Globus pallidus (tissue), 1 donor: Measurements from ENCODE around the gene SLC16A6.
"Not testable (repeated sequence)": the region's sequence is repeated elsewhere in the genome, so short reads cannot be mapped to it uniquely, and the experiment has no call there.

Source experiments
- DNase-seq: peaks from one replicate; pipeline ENCODE4 v3.0.0-alpha.2; 2015; ENCODE audit warnings: low spot score

Gene SLC16A6, protein sequence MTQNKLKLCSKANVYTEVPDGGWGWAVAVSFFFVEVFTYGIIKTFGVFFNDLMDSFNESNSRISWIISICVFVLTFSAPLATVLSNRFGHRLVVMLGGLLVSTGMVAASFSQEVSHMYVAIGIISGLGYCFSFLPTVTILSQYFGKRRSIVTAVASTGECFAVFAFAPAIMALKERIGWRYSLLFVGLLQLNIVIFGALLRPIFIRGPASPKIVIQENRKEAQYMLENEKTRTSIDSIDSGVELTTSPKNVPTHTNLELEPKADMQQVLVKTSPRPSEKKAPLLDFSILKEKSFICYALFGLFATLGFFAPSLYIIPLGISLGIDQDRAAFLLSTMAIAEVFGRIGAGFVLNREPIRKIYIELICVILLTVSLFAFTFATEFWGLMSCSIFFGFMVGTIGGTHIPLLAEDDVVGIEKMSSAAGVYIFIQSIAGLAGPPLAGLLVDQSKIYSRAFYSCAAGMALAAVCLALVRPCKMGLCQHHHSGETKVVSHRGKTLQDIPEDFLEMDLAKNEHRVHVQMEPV

DNA sequence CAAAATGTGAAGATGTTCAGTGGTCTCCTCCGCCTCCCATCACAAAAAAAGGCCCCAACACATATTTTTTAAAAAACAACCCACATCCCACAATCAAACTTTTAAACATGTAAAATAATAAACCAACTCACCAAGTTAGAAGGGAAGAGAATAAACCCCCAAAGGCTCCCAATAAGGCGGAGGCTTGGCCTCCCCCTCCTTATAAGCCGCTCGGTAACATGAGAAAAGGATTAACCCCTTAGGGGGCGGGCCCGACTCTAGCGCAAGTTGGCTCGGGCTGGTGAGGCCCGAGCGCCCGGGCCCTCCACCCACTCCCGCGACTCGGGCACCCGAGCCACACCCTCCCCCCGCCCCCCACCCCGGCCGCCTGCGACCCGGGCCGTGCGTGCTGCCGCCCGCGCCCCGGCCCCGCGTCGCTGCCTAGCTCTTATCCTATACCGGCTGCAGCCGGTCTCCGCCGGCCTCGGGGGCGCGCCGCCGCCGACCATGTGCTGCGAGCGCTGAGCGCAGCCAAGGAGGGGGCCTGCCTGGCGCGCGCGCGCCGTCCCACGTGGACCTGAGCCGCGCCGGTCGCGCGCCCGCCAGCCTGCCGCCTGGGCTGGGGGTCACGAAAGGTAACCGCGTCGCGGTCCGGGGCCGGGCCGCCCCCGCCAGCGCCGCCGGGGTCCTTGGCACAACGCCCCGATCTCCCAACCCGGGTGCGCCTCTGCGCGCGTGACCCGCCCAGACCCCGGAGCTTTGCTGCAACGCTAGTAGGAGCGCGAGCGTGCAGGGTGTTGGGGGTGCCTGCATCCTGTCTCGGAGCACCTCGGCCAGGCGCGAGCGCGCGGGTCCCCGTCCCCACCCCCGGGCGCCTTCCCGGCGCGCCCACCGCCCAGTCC is at the start of gene SLC16A6, which contains the start of gene ARSG:
Gene SLC16A6 (minus strand): TSS at position 173 of the 881 bp plus-strand sequence. CDS start 12,807 bp downstream, outside the sequence.
Gene ARSG (plus strand): TSS at position 541 of the 881 bp plus-strand sequence. CDS start 15,999 bp downstream, outside the sequence.
- no peak for DNase-seq

DNA sequence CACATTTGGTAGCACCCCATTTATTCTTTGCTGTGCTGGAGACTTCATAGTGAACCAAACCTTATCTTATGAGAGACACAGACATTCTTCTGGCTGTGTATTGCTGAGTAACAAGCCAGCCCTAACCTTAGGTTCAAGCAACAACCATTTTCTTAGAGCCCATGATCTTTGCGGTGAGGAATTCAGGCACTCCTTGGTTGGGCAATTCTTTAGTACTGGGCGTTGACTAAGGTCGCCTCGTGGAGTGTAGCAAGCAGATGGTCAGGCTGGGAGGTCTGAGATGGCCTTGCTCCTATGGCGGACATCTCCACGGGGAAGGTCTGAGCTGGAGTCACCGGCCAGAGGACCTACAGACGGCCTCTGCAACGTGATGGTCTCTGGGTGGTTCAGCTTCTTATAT is 43.5 kb upstream of the SLC16A6 start:
- DNase-seq, result no peak

DNA sequence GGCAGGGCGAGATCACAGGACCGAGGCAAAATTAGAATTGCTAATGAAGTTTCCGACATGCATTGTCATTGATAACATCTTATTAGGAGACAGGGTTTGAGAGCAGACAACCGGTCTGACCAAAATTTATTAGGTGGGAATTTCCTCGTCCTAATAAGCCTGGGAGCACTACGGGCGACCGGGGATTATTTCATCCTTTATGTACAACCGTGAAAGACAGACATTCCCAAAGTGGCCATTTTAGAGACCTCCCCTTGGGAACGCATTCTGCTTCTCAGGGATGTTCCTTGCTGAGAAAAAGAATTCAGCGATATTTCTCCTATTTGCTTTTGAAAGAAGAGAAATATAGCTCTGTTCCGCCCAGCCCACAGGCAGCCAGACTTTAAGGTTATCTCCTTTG is 41.0 kb upstream of the SLC16A6 start:
- not testable (repeated sequence) for DNase-seq

DNA sequence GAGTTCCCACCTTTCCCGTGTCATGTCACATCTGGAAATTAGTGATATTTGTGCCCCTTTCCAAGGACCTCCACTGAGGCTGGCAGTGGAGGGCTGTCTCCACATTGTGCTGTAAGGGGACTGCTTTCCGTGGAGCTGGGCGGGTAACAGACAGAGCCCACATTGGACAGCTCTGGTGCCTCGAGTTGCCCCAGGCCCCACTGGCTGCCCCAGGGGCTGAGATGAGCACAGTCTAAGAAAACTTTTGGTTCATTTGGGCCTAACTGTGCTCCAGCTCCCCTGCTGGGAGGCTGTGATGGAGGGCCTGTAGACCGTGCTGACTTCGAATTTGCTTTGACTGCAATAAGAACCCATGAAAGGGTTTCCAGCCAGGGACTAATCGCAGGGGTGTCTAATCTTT is 38.4 kb upstream of the SLC16A6 start:
- no peak for DNase-seq

DNA sequence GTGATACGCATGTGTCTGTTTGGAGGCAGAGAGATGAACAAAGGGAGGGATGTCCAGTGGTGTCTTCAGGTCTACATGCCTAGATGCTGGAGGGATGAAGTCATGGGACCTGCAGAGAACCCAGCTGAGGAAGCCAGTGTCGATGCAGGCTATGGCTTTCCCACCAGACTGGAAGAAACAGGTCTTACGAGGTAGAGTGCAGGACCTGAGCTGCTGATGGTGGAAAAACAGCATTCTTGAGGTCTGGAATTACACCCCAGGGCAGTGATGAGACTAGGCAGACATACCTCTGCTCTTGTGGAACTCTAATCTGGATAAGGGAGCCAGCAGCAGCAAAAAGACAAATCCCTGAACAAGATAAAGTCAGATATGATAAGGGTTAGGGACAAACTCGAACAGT is 37.7 kb upstream of the SLC16A6 start:
- no peak for DNase-seq

DNA sequence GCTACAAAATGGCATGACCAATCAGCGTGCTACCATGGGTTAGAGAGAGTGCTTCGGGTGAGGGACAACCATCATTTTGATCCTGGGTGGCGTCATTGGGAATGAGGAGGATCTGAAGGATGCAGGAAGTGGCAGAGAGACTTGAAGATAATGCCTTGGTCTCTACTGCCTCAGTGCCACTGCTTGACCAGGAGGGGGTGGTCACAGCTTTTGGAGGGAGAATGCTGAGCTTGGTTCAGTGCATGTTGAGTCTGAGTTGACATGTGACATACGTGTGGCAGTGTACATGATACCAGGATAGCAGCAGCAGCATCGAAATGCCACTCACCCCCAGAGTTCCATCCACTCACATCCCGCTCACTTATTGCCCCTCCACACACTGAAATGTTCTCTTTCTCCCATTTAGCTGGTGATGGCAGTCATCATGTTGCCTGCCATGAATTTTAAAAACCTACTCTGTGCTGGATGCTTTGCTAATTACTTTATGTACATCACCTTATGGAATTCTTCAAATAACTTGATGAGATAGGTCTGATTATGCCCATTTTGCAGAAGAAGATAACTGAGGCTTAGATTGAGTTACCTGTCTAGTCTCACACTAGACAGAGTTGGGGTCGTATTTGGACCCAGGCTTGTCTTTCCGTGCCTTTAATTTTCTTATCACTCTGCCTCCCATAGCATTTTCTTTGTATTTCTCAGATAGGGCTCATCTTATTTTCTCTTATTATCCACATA is 37.1 kb upstream of the SLC16A6 start:
- no peak for DNase-seq

DNA sequence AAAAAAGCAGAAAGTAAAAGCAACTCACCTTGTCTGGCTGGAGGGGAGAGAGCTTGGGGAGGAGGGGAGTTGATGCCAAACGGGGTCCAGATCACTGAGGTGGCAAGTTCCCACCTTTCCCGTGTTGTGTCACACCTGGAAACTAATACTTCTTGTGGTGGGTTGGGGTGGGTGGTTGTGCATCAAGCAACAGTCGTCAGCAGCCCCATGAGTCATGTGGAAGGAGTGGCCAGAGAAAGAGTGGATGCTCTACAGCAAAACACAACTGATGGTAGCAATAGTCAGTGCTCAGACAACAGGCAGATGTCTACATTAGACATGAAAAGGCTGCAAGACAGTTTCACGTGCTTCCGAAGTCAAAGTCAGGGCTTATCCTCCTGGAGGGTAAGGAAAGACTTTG is 35.8 kb upstream of the SLC16A6 start:
- DNase-seq, result no peak

DNA sequence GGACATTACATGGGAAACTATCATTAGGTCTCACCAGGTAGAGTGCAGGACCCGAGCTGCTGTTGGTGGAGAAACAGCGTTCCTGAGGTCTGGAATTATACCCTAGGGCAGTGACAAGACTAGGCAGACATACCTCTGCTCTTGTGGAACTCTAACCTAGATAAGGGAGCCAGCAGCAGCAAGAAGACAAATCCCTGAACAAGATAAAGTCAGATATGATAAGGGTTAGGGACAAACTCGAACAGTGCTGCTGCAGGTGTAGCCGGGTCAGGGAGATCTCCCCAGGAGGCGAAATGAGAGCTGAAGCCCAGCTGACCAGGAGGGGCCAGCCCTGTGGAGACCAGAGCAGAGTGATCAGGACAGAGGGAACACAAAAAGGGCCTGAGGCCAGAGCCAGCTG is 35.0 kb upstream of the SLC16A6 start:
- DNase-seq, result no peak

DNA sequence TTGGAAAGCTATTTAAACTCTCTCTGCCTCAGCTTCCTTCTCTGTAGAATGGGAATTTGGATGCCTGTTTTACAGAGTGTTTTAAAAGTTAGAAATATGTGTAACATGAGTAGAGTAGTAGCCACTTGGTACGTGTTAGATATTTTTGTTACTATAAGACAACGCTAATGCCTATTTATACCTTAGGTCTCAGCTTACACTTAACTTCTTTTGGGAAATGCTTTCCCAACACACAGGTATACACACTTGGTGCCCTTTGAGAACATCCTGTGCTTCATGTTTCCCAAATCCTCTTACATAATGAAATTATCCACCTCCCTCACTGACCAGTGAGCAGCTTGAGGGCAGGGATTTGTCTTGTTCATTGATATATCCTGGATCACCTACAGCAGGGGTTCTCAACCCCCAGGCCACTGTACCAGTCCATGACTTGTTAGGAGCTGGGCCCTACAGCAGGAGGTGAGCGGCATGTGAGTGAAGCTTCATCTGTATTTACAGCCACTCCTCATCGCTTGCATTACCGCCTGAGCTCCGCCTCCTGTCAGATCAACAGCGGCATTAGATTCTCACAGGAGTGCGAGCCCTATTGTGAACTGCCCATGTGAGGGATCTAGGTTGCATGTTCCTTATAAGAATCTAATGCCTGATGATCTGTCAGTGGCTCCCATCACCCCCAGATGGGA is 33.9 kb upstream of the SLC16A6 start:
- no peak for DNase-seq

DNA sequence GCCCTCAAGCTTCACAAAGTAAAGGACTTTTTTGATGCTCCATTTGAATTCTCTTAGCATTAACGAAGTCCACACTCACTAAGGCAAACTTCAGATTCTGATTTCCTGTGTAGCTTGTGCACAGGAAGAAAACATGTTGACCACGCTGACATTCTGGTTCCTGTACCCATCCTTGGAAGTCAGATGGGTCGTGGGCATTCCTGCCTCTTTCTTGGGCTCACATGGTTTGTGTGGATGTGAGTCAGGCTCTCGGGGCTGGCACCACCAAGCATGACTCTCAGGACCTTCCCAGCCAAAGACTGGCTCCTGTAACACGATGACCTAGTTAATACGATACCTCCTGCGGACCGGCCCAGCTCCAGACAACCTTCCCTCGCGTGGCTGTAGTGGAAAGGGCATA is 33.2 kb upstream of the SLC16A6 start:
- DNase-seq, result no peak

DNA sequence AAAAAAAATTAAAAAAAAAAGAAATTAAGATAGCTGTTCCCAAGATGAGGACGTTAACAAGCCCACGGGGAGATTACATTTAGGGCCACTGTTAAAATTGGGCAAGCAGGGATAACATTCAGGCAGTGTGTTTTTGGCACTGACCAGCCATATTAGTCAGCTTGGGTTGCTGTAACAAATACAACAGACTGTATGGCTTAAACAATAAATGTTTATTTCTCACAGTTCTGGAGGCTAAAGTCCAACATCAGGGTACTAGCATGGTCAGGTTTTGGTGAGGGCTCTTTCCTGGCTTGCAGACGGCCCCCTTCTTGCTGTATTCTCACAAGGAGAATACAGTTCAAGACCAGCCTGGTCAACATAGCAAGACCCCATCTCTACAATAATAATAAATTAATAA is 31.7 kb upstream of the SLC16A6 start:
- no peak for DNase-seq

DNA sequence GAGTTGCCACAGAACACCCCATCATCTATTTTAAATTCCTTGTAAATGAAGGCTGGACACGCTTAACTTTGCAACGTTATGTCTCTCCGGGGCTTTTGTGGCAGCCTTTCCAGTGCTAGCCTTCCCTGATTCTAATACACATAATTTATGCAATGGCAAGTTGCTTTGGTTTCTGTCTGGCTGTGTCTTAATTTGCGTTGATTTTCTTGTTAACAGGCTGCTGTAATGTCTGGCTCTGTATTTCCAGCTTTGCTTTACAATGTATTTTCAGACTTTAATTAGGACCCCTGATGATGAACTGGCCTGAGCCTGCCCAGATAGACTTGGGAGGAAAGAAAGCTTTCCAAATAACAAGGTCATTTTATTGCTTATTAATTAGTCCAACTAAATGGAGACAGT is 30.6 kb upstream of the SLC16A6 start:
- no peak for DNase-seq

DNA sequence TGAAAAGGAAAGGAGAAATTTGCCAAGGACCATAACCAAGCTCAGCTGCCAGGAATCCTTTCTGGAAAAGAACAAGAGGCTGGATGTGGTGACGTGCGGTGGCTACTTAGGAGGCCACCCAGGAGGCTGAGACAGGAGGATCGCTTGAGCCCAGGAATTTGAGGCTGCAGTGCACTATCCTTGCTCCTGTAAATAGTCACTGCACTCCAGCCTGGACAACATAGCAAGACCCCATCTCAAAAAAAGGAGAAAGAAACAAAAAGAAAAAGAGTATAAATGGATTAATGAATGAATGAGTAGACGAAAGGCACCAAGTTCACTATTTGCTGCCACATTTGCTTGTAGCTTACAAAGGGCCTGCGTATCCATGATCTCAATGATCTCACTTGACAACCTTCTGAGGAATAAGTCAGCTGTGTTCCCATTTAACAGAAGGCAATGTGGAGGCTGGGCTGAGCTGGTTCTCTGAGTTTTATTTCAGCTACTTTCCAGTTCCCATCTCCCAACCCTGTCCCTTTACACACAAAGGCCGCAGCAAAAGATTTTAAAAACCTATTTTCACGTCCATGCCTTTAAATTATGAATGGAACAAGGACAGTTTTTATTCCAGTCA is 30.1 kb upstream of the SLC16A6 start:
- DNase-seq, result no peak

DNA sequence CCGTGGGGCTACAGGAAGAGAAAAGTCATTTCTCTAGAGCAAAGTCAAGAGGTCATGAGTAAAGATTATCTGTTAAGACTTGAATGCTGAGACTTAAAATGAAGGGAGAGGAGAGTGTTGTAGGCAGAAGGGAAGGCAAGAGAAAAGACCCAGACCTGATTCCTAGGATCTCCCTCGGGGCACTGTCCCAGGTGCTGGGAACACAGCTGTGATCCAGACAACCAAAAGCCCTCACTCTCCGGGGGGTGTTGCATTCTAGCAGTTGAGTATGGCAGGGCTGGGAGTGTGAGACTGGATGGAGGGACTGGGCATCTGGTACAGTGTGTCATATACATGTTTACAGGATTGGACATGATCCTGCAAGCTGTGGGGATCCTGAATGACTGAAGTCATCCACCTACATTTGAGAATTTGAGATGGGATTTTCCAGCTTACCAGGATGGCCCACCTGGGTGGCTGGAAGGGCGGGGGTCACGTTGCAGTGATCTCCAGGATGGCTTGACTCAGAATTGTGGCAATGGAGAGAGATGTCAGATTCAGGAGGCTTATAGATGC is 29.5 kb upstream of the SLC16A6 start:
- no peak for DNase-seq

DNA sequence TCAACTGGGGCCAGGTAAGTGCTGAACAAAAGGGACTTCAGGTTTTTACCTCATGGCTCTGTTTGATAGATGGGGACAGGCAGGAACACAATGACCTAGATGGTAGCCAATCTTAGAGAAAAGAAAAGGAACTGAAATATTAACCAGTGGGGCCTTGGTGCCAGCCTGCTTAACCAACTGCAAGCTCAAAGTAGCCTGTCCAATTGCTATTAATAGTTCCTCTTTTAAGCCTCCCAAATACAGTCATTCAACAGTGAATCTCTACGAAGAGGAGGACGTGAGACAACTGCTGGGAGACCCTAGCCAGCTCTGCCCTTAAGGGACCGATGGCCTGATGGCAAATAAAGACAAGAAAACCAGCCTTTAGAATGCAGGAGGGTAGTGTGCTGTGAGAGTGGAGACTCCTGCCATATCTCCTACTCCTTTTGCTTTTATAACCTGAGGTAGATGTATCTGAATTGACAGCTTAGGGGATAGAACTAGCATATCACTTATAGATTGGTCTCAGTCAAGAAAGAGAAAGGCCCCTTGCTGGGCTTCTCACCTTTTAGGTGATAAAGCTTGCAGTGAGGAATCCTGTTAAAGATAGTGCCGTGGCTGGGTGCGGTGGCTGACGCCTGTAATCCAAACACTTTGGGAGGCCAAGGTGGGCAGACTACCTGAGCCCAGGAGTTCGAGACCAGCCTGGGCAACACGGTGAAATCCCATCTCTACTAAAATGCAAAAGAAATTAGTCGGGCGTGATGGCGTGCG is 28.7 kb upstream of the SLC16A6 start:
- no peak for DNase-seq

DNA sequence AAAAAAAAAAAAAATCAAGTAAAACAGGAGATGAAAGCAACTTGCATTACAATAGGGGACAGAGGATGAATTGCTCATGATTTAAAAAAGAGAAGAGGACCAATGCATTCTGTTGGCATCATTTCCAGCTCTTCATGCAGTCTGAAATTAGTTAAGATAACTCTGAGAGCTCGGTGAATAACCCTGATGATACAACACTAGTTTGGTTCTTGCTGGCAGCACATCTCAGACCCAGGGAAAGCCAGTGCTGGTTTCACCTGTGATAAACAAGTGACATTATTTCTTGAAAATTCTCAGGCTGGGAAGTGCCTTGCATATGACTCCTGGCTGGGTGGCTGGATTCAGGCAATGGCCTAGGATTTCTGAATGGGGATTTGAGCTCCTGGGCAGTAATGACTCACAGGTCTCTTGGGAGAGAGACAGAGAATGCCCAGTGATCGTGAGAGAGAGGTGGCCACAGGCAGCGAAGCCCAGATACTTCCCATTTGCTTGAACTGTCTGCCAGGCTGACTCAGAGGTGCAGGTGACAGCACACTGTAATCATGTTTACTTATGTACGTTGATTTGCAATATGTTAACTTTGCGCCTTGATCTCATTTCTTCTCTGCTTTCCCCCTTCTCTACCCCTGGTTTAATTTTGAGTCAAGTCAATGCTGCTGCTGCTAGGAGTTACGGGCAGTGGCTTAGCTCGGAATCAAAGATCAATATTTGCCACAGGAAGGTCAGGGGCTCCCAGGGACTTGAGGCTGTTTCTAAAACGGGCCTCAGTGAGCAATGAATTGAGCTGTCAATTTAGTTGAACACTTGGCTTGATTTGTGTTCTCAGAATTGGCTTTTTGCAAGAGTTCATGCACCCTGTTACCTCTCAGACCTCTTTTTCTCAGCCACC is 27.4 kb upstream of the SLC16A6 start:
- no peak for DNase-seq

DNA sequence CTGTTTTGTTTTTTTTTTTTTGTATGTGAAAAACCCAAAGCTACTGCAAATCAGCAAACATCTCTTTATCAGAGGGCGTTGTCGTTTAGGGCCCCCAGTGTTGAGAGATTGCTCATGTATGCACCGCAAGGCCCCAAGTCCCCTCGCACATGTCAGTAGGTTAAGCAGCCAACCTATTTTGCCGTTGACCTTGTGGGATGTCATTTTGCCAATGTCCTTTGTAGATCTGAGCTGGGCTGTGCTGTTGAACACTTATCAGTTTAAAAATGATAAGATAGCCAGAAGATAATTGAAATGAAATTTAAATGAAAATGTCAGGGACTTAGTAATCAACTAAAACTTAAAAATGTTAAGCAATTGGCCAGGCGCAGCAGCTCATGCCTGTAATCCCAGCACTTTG is 26.5 kb upstream of the SLC16A6 start:
- no peak for DNase-seq

DNA sequence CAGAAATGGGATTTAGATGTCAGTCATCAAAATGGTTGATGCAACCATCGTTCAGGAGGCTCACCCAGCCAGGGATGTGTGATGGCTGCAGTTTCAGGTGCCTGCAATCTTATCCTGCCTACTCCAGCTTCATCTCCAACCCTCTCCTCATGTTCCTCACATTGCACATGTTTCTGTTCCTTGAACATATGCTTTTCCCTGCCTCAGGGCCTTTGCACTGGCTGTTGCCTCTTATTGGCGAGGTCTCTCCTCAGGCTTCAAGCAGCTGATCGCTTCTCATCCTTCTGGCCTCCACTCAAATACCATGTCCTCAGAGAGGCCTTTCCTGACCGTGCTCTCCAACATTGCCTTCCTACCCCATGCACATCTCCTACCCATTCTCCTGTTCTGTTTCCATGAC is 25.0 kb upstream of the SLC16A6 start:
- DNase-seq, result no peak
